DND-41 (cell line): Measurements from ENCODE around the gene CADM2.

Source experiments
- ATAC-seq: fragments of 200-7000 bp; cut with Tn5 transposase; 3 replicates; pipeline ENCODE4 v1.9.1; 2021; ENCODE audit warnings: low read depth; ENCODE audit not compliant: insufficient read depth
- DNase-seq: peaks from one replicate; pipeline ENCODE4 v3.0.0-alpha.2; 2020
- H2AFZ ChIP-seq: 2 replicates; pipeline ENCODE4 v1.6.0; 2012; ENCODE audit warnings: low read depth, low read length
- H3K27ac ChIP-seq: 2 replicates; pipeline ENCODE4 v1.5.1; 2012; ENCODE audit warnings: low read length, inconsistent platforms
- H3K27me3 ChIP-seq: fragments of 200-600 bp; sonication (generic); 2 replicates; pipeline ENCODE4 v1.6.0; 2012; ENCODE audit warnings: low read length, mild to moderate bottlenecking, inconsistent platforms; ENCODE audit not compliant: insufficient read depth, poor library complexity
- H3K36me3 ChIP-seq: 2 replicates; pipeline ENCODE4 v1.5.1; 2012; ENCODE audit warnings: low read length, inconsistent platforms; ENCODE audit not compliant: insufficient read depth
- H3K4me1 ChIP-seq: 2 replicates; pipeline ENCODE4 v1.5.1; 2012; ENCODE audit warnings: mild to moderate bottlenecking, low read length; ENCODE audit not compliant: insufficient read depth
- H3K4me2 ChIP-seq: 2 replicates; pipeline ENCODE4 v1.6.0; 2012; ENCODE audit warnings: mild to moderate bottlenecking, moderate library complexity, low read length, inconsistent platforms; ENCODE audit not compliant: insufficient read depth
- H3K4me3 ChIP-seq, 2 experiments: fragments of 200-600 bp in 1 of 2; shearing (Covaris generic) in 1 of 2; 2 replicates each; pipeline ENCODE4 v1.5.1; 2012 to 2016; ENCODE audit warnings: inconsistent platforms in 2 of 2, low read length in 2 of 2, mild to moderate bottlenecking in 2 of 2, low read depth in 1 of 2, moderate library complexity in 1 of 2
- H3K79me2 ChIP-seq: 2 replicates; pipeline ENCODE4 v1.6.0; 2012; ENCODE audit warnings: low read length, inconsistent platforms; ENCODE audit not compliant: insufficient read depth
- H3K9ac ChIP-seq: 2 replicates; pipeline ENCODE4 v1.6.0; 2012; ENCODE audit warnings: low read depth, mild to moderate bottlenecking, inconsistent platforms, low read length, moderate library complexity
- H3K9me3 ChIP-seq: 2 replicates; pipeline ENCODE4 v1.5.1; 2012; ENCODE audit warnings: low read length, moderate library complexity, mild to moderate bottlenecking, inconsistent platforms; ENCODE audit not compliant: insufficient read depth, severe bottlenecking
- H4K20me1 ChIP-seq: 2 replicates; pipeline ENCODE4 v1.6.0; 2012; ENCODE audit warnings: low read length; ENCODE audit not compliant: insufficient read depth
- EZH2 ChIP-seq: IDR thresholded peaks from 3 replicates; pipeline ENCODE4 v1.6.1; 2012; ENCODE audit warnings: borderline replicate concordance, low read depth, mild to moderate bottlenecking, moderate library complexity, low read length, inconsistent platforms; ENCODE audit not compliant: severe bottlenecking
- TF ChIP-seq, protein P1 (sequence below): IDR thresholded peaks from 2 replicates; pipeline ENCODE4 v1.5.1; 2012; ENCODE audit warnings: borderline replicate concordance, low read length, moderate library complexity, mild to moderate bottlenecking; ENCODE audit not compliant: poor library complexity, severe bottlenecking; ENCODE audit errors: extremely low read depth

Gene CADM2

DNA sequence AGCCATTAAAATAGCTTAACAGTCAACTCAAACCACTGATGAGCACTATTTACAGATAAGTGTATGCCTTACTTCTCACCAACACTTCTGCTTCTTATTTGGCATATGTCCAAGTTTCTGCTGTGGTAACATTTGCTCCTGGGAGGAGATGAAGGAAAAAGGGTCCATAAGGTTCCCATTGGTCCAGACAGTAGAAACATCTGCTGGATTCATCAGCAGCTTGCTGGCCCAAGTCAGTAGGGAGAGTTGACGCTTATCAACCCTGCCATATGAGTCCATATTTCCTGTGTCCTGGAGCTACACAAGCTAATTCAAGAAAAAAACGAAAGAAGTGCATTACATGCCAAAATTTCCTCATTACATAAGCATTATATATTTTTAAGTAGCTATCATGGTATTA lies 824.5 kb downstream of the CADM2 start:
- Histone ChIP-seq H3K4me1 (no peaks in the 10 kb centered on the region), H2AFZ (no peak overlapping the region), H3K4me2 (no peak overlapping the region), H3K27ac (no peak overlapping the region), H3K27me3 (no peaks in the 10 kb centered on the region), H3K36me3 (no peaks in the 10 kb centered on the region), H3K79me2 (no peaks in the 10 kb centered on the region), H3K9ac (no peak overlapping the region), H4K20me1 (no peaks in the 10 kb centered on the region), H3K9me3 (no peaks in the 10 kb centered on the region), H3K4me3 (no peak overlapping the region)
- TF ChIP-seq, protein P1, sequence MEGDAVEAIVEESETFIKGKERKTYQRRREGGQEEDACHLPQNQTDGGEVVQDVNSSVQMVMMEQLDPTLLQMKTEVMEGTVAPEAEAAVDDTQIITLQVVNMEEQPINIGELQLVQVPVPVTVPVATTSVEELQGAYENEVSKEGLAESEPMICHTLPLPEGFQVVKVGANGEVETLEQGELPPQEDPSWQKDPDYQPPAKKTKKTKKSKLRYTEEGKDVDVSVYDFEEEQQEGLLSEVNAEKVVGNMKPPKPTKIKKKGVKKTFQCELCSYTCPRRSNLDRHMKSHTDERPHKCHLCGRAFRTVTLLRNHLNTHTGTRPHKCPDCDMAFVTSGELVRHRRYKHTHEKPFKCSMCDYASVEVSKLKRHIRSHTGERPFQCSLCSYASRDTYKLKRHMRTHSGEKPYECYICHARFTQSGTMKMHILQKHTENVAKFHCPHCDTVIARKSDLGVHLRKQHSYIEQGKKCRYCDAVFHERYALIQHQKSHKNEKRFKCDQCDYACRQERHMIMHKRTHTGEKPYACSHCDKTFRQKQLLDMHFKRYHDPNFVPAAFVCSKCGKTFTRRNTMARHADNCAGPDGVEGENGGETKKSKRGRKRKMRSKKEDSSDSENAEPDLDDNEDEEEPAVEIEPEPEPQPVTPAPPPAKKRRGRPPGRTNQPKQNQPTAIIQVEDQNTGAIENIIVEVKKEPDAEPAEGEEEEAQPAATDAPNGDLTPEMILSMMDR = no peak
- no peak for TF ChIP-seq EZH2
- no peak for ATAC-seq
- DNase-seq = no peak

DNA sequence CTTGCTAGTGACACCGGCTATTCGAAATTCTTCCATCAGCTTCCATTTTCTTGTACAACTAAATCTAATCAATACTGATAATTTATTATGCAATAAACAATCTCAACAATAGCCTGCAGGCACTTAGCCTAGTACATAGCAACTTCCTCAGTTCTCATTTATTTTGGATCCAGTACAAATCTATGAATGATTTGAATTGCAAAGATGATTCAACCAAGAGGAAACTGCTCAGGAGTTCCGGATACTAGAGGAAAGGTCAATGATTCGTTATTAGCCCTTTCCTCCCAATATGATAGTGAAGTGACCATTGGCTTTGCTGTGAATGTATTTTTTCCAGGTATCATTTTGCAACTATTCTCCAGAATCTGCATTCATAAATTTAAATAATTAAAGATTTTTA lies 827.0 kb downstream of the CADM2 start:
- H3K79me2 ChIP-seq = no peaks in the 10 kb centered on the region
- no peaks in the 10 kb centered on the region for H3K4me1 ChIP-seq
- H3K36me3 ChIP-seq = no peaks in the 10 kb centered on the region
- H3K4me2 ChIP-seq = no peak overlapping the region
- DNase-seq (no peak), ATAC-seq (no peak)
- no peaks in the 10 kb centered on the region for H3K9me3 ChIP-seq
- no peaks in the 10 kb centered on the region for H4K20me1 ChIP-seq
- no peak overlapping the region for H2AFZ ChIP-seq
- H3K27ac ChIP-seq = no peak overlapping the region
- H3K9ac ChIP-seq = no peak overlapping the region
- H3K4me3 ChIP-seq = no peak overlapping the region
- TF ChIP-seq, protein P1 = no peak
- no peak for TF ChIP-seq EZH2
- no peaks in the 10 kb centered on the region for H3K27me3 ChIP-seq

DNA sequence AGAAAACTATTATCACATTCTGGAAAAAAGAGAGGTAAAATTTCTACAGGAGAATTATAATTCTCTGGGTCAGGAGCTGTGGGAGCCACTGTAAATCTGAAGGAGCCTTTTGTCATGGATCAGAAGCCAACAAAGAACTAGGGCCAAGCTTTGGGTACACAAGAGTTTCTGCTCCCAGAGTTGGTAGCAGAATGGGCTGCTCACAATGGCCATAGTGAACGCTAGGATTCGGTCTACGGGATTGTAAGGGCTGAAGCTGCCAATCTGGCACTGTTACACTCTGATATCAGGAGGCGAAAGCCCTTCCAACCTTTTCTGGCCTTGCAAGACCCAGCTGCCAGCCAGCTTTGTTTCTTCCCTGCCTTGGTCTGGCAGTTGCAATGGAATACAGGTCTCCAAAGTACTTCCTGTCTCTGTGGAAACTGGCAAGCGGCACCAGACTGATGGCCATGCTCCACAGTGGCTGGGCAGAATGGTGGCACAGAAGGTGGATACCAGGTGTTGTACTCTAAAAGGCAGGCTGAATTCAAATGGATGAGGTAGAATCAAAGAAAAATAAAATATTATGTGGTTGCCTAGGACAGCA lies 831.7 kb downstream of the CADM2 start:
- Histone ChIP-seq H3K27me3 (no peaks in the 10 kb centered on the region), H3K27ac (no peak overlapping the region), H4K20me1 (no peaks in the 10 kb centered on the region), H3K4me3 (no peak overlapping the region), H3K9ac (no peak overlapping the region), H3K4me1 (no peaks in the 10 kb centered on the region), H2AFZ (no peak overlapping the region), H3K79me2 (no peaks in the 10 kb centered on the region), H3K4me2 (no peak overlapping the region), H3K36me3 (no peaks in the 10 kb centered on the region), H3K9me3 (no peaks in the 10 kb centered on the region)
- TF ChIP-seq, protein P1 = no peak
- TF ChIP-seq EZH2 = no peak
- DNase-seq (no peak), ATAC-seq (no peak)

DNA sequence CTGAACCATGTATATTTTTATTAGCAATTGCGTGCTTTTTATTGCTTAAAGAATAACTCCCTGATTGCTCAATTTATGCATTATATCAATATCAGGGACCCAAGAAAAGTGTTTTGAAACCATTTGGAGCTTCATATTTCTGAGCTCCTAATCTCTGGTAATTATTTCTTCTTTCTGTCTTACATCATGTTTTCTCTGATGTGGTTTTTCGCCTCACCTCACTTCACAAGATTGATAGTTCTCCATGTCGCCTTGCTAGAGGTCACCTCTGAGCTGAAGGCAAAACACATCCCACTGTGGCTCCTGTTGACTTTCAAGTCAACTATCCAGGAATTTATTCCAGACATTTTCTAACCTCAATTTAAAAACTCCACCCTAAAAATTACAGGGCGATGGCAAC lies 837.4 kb downstream of the CADM2 start:
- Histone ChIP-seq H3K36me3 (no peaks in the 10 kb centered on the region), H3K4me1 (no peaks in the 10 kb centered on the region), H4K20me1 (no peaks in the 10 kb centered on the region), H3K79me2 (no peaks in the 10 kb centered on the region), H3K4me3 (no peak overlapping the region), H2AFZ (no peak overlapping the region), H3K9ac (no peak overlapping the region), H3K27me3 (no peaks in the 10 kb centered on the region), H3K27ac (no peak overlapping the region), H3K4me2 (no peak overlapping the region), H3K9me3 (no peaks in the 10 kb centered on the region)
- no peak for DNase-seq
- TF ChIP-seq, protein P1 = no peak
- TF ChIP-seq EZH2 = no peak
- ATAC-seq = no peak
